HG03457 (cell line): Measurements from ENCODE around the gene FRAT2.

Experiments used
- ATAC-seq: cut with Tn5 transposase; IDR thresholded peaks from one replicate; pipeline ENCODE4 v1.9.1; 2021; ENCODE audit warnings: moderate number of reproducible peaks; ENCODE audit not compliant: unreplicated experiment

The FRAT2 gene

GRCh38 chr10:97334370-97335175 lies at the start of gene FRAT2:
Gene FRAT2, minus strand, starts transcription at chr10:97334729. Its CDS starts 157 bp downstream, at chr10:97334572.
- peak; percentile 73 for ATAC-seq

GRCh38 chr10:97384156-97384555 lies 49.6 kb upstream of the FRAT2 start:
- no peak for ATAC-seq

GRCh38 chr10:97383159-97383558 lies 48.6 kb upstream of the FRAT2 start:
- no peak for ATAC-seq

- ATAC-seq, result no peak
Measured at GRCh38 chr10:97381626-97382025, 47.1 kb upstream of the FRAT2 start.

GRCh38 chr10:97380516-97380915 lies 46.0 kb upstream of the FRAT2 start:
- ATAC-seq, result no peak

GRCh38 chr10:97378933-97379921 lies 44.7 kb upstream of the FRAT2 start:
- ATAC-seq, result no peak

GRCh38 chr10:97376413-97376812 lies 41.9 kb upstream of the FRAT2 start:
- no peak for ATAC-seq

GRCh38 chr10:97373456-97373855 lies 38.9 kb upstream of the FRAT2 start:
- no peak for ATAC-seq

GRCh38 chr10:97372233-97372875 lies 37.8 kb upstream of the FRAT2 start:
- no peak for ATAC-seq

GRCh38 chr10:97371696-97372095 lies 37.2 kb upstream of the FRAT2 start:
- no peak for ATAC-seq

GRCh38 chr10:97367126-97367649 lies 32.7 kb upstream of the FRAT2 start:
- ATAC-seq, result no peak

GRCh38 chr10:97366572-97366971 lies 32.0 kb upstream of the FRAT2 start:
- no peak for ATAC-seq

- no peak for ATAC-seq
Measured at GRCh38 chr10:97365761-97366351, 31.3 kb upstream of the FRAT2 start.

- no peak for ATAC-seq
Measured at GRCh38 chr10:97363071-97363470, 28.5 kb upstream of the FRAT2 start.

GRCh38 chr10:97362310-97363033 lies 27.9 kb upstream of the FRAT2 start:
- no peak for ATAC-seq

- no peak for ATAC-seq
Measured at GRCh38 chr10:97361537-97361901, 27.0 kb upstream of the FRAT2 start.

GRCh38 chr10:97360705-97361536 lies 26.4 kb upstream of the FRAT2 start:
- no peak for ATAC-seq

GRCh38 chr10:97358781-97359180 lies 24.3 kb upstream of the FRAT2 start:
- ATAC-seq, result no peak

GRCh38 chr10:97358349-97358748 lies 23.8 kb upstream of the FRAT2 start:
- ATAC-seq, result no peak
